Effector memory CD4-positive, alpha-beta T cell (primary cell): ENCODE results near the gene DCXR.

Source experiments
- DNase-seq, 3 donors: peaks; one replicate each; pipeline ENCODE4 v3.0.0-alpha.2; 2020
- H3K27ac ChIP-seq: 2 replicates; pipeline ENCODE4 v1.7.0; 2013; ENCODE audit warnings: mild to moderate bottlenecking, low read length, moderate library complexity; ENCODE audit not compliant: insufficient read depth, poor library complexity, severe bottlenecking
- H3K27me3 ChIP-seq: replicated peaks from 2 replicates; pipeline ENCODE4 v1.7.0; 2013; ENCODE audit warnings: mild to moderate bottlenecking, low read length; ENCODE audit not compliant: insufficient read depth, control insufficient read depth, poor library complexity, severe bottlenecking
- H3K36me3 ChIP-seq: 2 replicates; pipeline ENCODE4 v1.7.0; 2013; ENCODE audit warnings: mild to moderate bottlenecking, low read length, moderate library complexity; ENCODE audit not compliant: control insufficient read depth, insufficient read depth
- H3K4me1 ChIP-seq: 2 replicates; pipeline ENCODE4 v1.7.0; 2013; ENCODE audit warnings: low read length, mild to moderate bottlenecking; ENCODE audit not compliant: control insufficient read depth, insufficient read depth, poor library complexity, severe bottlenecking
- H3K4me3 ChIP-seq: 2 replicates; pipeline ENCODE4 v1.7.0; 2013; ENCODE audit warnings: low read length, low read depth, mild to moderate bottlenecking; ENCODE audit not compliant: insufficient read depth, poor library complexity, severe bottlenecking
- H3K9me3 ChIP-seq: 2 replicates; pipeline ENCODE4 v1.7.0; 2013; ENCODE audit warnings: mild to moderate bottlenecking, low read length, moderate library complexity; ENCODE audit not compliant: control insufficient read depth

DCXR gene

GRCh38 chr17:82080789-82081464 lies 43.4 kb upstream of the DCXR start:
- H3K36me3 ChIP-seq: peaks cover 68% of the 10 kb centered on the region
- H3K9me3 ChIP-seq: no peaks in the 10 kb centered on the region
- no peak overlapping the region for H3K27ac ChIP-seq
- H3K4me3 ChIP-seq: no peak overlapping the region
- no peak for DNase-seq
- H3K27me3 ChIP-seq: no peaks in the 10 kb centered on the region
- H3K4me1 ChIP-seq: no peaks in the 10 kb centered on the region

GRCh38 chr17:82080048-82080788 lies 42.7 kb upstream of the DCXR start:
- no peak for DNase-seq
- Histone ChIP-seq H3K27me3 (no peaks in the 10 kb centered on the region), H3K36me3 (peaks cover 61% of the 10 kb centered on the region), H3K4me3 (no peak overlapping the region), H3K4me1 (no peaks in the 10 kb centered on the region), H3K27ac (no peak overlapping the region), H3K9me3 (no peaks in the 10 kb centered on the region)

- Histone ChIP-seq H3K27me3 (no peaks in the 10 kb centered on the region), H3K4me1 (no peaks in the 10 kb centered on the region), H3K4me3 (no peak overlapping the region), H3K27ac (no peak overlapping the region), H3K36me3 (peaks cover 50% of the 10 kb centered on the region), H3K9me3 (no peaks in the 10 kb centered on the region)
- no peak for DNase-seq
Observed at GRCh38 chr17:82079001-82079677, 41.6 kb upstream of the DCXR start.

- H3K4me1 ChIP-seq: no peaks in the 10 kb centered on the region
- H3K36me3 ChIP-seq: peaks cover 43% of the 10 kb centered on the region
- no peak overlapping the region for H3K27ac ChIP-seq
- H3K9me3 ChIP-seq: no peaks in the 10 kb centered on the region
- no peak overlapping the region for H3K4me3 ChIP-seq
- DNase-seq: no peak
- no peaks in the 10 kb centered on the region for H3K27me3 ChIP-seq
Observed at GRCh38 chr17:82078433-82078832, 40.9 kb upstream of the DCXR start.

DNA sequence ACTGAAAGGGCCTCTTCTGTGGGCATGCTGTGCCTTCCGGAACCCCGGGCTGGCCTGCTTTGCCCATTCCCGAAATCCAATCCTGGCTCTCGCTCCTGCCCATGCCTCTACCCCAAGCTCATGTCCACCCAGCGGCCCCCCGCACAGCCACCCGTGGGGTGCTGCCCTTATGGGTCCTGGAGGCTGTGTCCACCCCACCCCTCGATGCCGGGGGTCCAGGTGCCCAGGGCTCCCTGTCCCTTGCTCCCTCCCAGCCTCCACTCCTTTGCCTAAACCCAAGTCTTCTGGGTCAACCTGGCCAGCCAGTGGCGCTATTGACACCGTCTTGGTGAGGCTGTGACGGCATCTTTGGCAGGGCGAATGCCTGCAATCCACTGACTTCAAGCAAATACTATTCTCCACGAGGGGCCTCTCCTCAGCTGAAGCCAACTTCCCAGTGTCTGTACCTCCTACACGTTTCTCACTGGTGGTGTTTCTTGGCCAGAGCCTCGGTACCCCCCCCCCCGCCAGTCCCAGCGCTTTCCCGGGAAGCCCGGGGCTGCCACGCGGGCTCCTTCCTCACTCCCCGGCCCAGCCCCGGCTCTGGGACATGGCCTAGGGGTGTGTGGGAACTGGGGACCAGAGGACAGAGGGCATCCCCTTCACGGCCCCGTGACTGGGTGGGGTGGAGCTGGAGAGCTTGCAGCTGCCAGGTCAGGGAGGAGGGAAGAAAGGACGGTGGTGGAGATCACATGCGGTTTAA lies 40.3 kb upstream of the DCXR start:
- H3K9me3 ChIP-seq: no peaks in the 10 kb centered on the region
- H3K27ac ChIP-seq: no peak overlapping the region
- no peaks in the 10 kb centered on the region for H3K27me3 ChIP-seq
- no peaks in the 10 kb centered on the region for H3K4me1 ChIP-seq
- H3K4me3 ChIP-seq: no peak overlapping the region
- no peak for DNase-seq
- peaks cover 37% of the 10 kb centered on the region for H3K36me3 ChIP-seq

- DNase-seq: no peak
- Histone ChIP-seq H3K27me3 (no peaks in the 10 kb centered on the region), H3K27ac (no peak overlapping the region), H3K4me1 (no peaks in the 10 kb centered on the region), H3K36me3 (peaks cover 29% of the 10 kb centered on the region), H3K4me3 (no peak overlapping the region), H3K9me3 (no peaks in the 10 kb centered on the region)
Observed at GRCh38 chr17:82076785-82077591, 39.5 kb upstream of the DCXR start.

DNA sequence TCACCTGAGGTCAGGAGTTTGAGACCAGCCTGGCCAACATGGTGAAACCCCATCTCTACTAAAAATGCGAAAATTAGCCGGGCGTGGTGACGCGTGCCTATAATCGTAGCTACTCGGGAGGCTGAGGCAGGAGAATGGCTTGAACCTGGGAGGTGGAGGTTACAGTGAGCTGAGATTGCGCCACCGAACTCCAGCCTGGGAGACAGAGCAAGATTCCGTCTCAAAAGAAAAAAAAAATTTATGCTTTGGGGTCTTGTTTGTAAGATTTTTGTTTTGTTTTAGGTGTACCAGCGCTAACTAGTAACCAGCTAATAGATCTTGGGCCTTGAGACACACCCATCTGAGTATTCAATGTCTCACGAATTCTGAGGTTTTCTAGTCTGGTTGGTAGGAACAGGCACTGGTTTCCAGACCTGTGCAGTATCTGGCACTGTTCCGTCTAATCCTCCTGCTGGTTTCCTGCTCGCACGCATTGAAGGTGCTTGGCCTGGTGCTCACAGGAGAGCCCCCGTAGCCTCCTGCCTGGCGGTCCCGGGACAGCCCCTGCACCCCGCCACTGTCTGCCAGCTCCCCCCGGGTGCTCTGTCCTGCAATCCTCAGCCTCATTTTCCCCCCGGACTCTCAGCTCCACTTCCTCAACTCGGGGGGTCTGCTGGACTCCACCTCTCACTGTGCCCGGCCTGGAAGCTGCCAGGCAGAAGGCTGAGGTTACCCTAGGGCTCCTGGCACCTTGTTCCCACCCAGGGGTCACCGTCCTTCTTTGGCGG lies 38.7 kb upstream of the DCXR start:
- Histone ChIP-seq H3K27ac (no peak overlapping the region), H3K4me3 (no peak overlapping the region)

GRCh38 chr17:82073446-82073845 lies 35.9 kb upstream of the DCXR start:
- Histone ChIP-seq H3K27ac (no peak overlapping the region), H3K4me1 (no peaks in the 10 kb centered on the region), H3K27me3 (no peaks in the 10 kb centered on the region), H3K4me3 (no peak overlapping the region), H3K9me3 (no peaks in the 10 kb centered on the region), H3K36me3 (no peaks in the 10 kb centered on the region)
- DNase-seq: no peak

More for the DNA sequence above, 38.7 kb upstream of the DCXR start:
- no peaks in the 10 kb centered on the region for H3K9me3 ChIP-seq
- H3K36me3 ChIP-seq: peaks cover 21% of the 10 kb centered on the region
- DNase-seq: no peak
- no peaks in the 10 kb centered on the region for H3K4me1 ChIP-seq
- H3K27me3 ChIP-seq: no peaks in the 10 kb centered on the region

DNA sequence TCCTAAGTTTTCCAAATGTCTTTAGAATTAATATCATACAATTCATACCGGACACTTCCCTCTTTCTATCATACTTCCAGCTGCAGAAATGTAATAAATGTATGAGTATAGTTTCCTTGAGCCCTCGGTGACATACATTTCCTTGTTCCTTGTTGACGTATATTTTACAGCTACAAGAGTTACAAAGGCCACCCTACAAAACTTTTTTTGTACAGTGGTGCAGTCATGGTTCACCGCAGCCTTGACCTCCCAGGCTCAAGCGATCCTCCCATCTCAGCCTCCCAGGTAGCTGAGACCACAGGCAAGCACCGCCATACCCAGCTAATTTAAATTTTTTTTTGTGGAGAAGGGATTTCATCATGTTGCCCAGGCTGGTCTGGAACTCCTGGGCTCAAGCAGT lies 35.3 kb upstream of the DCXR start:
- no peak overlapping the region for H3K27ac ChIP-seq
- H3K9me3 ChIP-seq: no peaks in the 10 kb centered on the region
- H3K27me3 ChIP-seq: no peaks in the 10 kb centered on the region
- DNase-seq: no peak
- no peaks in the 10 kb centered on the region for H3K36me3 ChIP-seq
- H3K4me3 ChIP-seq: no peak overlapping the region
- no peaks in the 10 kb centered on the region for H3K4me1 ChIP-seq
